SH-SY5Y (cell line): ENCODE measurements around the gene HSD17B10.

Experiments used
- GATA2 ChIP-seq: IDR thresholded peaks from 2 replicates; pipeline ENCODE4 v1.6.1; 2011; ENCODE audit warnings: mild to moderate bottlenecking, low read depth, low read length
- GATA3 ChIP-seq: IDR thresholded peaks from 2 replicates; pipeline ENCODE4 v1.6.1; 2011; ENCODE audit warnings: low read depth, mild to moderate bottlenecking, low read length, moderate library complexity

- TF ChIP-seq GATA2 (no peak), GATA3 (no peak)
These were observed 13.3 kb upstream of the HSD17B10 start for GRCh38 chrX:53447441-53447840.
